Peyer's patch (tissue), 4 donors: ENCODE measurements around the gene ETS2. TPM values are rescaled to one million over a fixed set of nuclear protein-coding genes. Genes with fewer than 3 reads are reported as not detected.

ENCODE experiments used
- DNase-seq, 3 donors: peaks; one replicate each; pipeline ENCODE4 v3.0.0-alpha.2; 2017 to 2019
- H3K27ac ChIP-seq, 4 donors: fragments of 200-600 bp; sonication (generic); one replicate each; pipeline ENCODE4 v1.5.1; 2016 to 2019
- H3K27me3 ChIP-seq, 2 donors: fragments of 200-600 bp; sonication (generic); one replicate each; pipeline ENCODE4 v1.5.1; 2019
- H3K36me3 ChIP-seq, 3 donors: fragments of 200-600 bp; sonication (generic); one replicate each; pipeline ENCODE4 v1.5.1; 2016 to 2019
- H3K4me1 ChIP-seq, 4 donors: fragments of 200-600 bp; sonication (generic); one replicate each; pipeline ENCODE4 v1.5.1; 2016 to 2019
- H3K4me3 ChIP-seq, 4 donors: fragments of 200-600 bp; sonication (generic); 1 replicate in 3 of 4; 2 replicates in 1 of 4; pipeline ENCODE4 v1.5.1; 2016 to 2019; ENCODE audit warnings: mild to moderate bottlenecking in 1 of 4
- H3K9me3 ChIP-seq, 4 donors: fragments of 200-600 bp; sonication (generic); one replicate each; pipeline ENCODE4 v1.5.1; 2016 to 2019; ENCODE audit warnings: mild to moderate bottlenecking in 1 of 4
- POLR2A ChIP-seq, 2 donors: fragments of 450-650 bp; IDR thresholded peaks; one replicate each; pipeline ENCODE4 v1.5.1; 2017; ENCODE audit warnings: antibody characterized with exemption in 2 of 2, mild to moderate bottlenecking in 2 of 2, moderate library complexity in 2 of 2
- total RNA-seq, 4 donors: library from RNA; depleted of rRNA; stranded (reverse); fragments of >200 nt; gene quantifications; one replicate each; pipeline ENCODE4 v1.1.0, GENCODE V29; 2016
- TF ChIP-seq, protein P1 (sequence below), 6 experiments: fragments of 450-650 bp in 4 of 6; fragments of 200-600 bp in 2 of 6; sonication (generic) in 1 of 6; IDR thresholded peaks; one replicate each; pipeline ENCODE4 v1.5.1; 2017 to 2019; ENCODE audit warnings: antibody characterized with exemption in 6 of 6, mild to moderate bottlenecking in 3 of 6, moderate library complexity in 1 of 6

Gene ETS2
- total RNA-seq, 4 donors from 2014 or later: 127 to 186 (median 147) TPM

DNA sequence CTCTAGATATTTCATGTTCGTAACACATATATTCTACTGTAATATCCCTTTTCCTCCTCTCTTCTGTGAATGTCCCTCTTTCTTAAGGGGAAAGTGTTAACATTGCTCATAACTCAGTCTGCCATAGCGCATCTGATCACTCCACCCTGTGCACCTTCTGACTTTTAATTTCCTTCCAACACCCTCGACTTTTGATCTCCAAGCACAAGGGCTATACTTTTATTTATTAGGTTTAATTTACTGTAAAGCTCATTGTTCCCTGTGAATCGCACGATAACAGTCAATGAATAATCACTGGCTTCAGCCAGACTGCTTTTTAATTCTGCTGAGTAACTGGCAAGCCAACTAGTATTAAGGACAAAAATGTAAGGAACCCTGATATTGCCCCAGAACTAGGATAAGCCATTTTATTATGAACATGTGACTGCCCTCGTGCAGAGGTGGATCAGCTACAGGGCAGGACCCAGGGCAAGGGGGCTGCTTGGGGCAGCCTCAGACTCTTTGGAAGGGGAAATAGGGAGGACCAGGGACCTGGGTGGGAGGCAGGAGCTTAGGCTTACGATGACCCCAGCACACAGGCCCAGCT, 2.6 kb upstream of the ETS2 start:
- Histone ChIP-seq H3K27me3 (no peaks in the 10 kb centered on the region), H3K4me3 (peak overlapping the region in 1 of 4 donors; percentile 87), H3K36me3 (peaks cover 0 to 4% (median 0%) of the 10 kb centered on the region in 3 donors), H3K9me3 (no peaks in the 10 kb centered on the region), H3K27ac (peak overlapping the region in 3 of 4 donors; percentile 96 to 98 (median 98)), H3K4me1 (peaks cover 0 to 14% (median 3%) of the 10 kb centered on the region in 4 donors)
- TF ChIP-seq POLR2A (IDR thresholded peaks at IDR 0.05): peak in 1 of 2 donors; percentile 17
- TF ChIP-seq, protein P1, sequence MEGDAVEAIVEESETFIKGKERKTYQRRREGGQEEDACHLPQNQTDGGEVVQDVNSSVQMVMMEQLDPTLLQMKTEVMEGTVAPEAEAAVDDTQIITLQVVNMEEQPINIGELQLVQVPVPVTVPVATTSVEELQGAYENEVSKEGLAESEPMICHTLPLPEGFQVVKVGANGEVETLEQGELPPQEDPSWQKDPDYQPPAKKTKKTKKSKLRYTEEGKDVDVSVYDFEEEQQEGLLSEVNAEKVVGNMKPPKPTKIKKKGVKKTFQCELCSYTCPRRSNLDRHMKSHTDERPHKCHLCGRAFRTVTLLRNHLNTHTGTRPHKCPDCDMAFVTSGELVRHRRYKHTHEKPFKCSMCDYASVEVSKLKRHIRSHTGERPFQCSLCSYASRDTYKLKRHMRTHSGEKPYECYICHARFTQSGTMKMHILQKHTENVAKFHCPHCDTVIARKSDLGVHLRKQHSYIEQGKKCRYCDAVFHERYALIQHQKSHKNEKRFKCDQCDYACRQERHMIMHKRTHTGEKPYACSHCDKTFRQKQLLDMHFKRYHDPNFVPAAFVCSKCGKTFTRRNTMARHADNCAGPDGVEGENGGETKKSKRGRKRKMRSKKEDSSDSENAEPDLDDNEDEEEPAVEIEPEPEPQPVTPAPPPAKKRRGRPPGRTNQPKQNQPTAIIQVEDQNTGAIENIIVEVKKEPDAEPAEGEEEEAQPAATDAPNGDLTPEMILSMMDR (IDR thresholded peaks at IDR 0.05): no peak
- no peak for DNase-seq

DNA sequence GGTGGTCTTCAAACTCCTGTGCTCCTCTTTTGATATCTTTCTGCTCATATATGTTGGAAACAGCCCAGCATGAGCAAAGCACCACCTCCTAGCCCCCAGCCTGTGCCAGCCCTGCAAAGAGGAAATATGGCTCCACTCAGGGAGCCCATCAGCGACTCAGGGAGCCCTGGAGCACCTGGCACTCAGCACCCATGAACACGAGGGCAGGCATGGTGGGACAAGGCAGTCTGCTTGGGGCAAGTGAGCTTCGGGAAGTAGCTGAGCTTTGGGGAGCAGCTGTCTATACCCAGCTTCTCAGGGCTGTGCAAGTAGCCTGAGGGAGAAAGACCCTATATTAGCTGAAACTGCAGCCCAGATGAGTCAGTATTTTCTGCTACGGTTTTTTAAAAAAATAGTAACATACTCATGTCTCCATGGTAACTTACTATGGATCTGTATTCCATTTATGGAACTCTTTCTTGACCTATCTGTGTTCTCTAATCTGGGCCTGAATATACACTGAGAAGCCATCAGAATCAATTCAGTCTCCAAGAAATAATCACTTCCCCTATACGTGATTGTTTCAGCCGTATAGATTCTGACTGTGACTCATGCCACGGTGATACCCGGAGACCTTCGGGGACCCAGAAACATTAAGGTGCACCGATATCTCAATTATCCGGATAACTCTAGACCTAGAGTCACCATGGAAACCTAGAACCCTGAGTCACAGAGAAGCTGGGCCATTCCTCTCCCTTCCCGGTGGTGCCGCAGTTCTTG, 1.5 kb upstream of the ETS2 start:
- no peaks in the 10 kb centered on the region for H3K27me3 ChIP-seq
- peak in 1 of 3 donors; percentile 61 for DNase-seq
- peak overlapping the region in 3 of 4 donors; percentile 86 to 98 (median 87) for H3K4me3 ChIP-seq
- H3K9me3 ChIP-seq: no peaks in the 10 kb centered on the region
- H3K4me1 ChIP-seq: peaks cover 0 to 12% (median 3%) of the 10 kb centered on the region in 4 donors
- peaks cover 0 to 6% (median 0%) of the 10 kb centered on the region in 3 donors for H3K36me3 ChIP-seq
- TF ChIP-seq POLR2A (IDR thresholded peaks at IDR 0.05): no peak
- TF ChIP-seq, protein P1 (IDR thresholded peaks at IDR 0.05): peak in 1 of 6 experiments; percentile 27
- peak overlapping the region; percentile 85 to 98 (median 97) for H3K27ac ChIP-seq

DNA sequence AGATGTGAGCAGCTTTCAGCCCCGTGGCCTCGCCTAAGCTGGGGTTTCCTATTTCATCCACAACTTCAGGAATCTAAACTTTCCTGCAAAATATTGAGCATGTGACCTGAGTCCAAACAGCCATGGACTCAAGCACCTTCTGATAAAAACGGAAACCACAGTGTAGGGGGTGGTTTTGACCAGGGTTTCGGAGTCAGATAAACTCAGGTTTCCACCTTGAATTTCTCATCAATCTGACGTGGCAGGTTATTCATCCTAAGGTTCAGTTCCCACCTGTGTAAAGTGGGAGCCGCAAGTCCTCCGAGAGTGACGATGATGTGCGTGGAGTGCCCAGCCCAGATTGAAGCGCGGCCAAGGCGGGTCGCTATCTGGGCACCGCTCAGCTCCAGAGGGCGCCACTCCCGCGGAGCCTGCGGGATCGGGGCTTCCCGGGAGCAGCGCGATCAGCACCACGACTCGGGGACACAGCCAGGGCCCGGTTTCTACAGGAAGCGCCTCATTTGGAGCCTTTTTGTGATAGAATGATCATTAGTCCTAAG, 871 bp upstream of the ETS2 start:
- DNase-seq: peak; percentile 48 to 89 (median 86)
- Histone ChIP-seq H3K4me3 (peak overlapping the region; percentile 86 to 98 (median 88)), H3K9me3 (no peaks in the 10 kb centered on the region), H3K27me3 (no peaks in the 10 kb centered on the region), H3K4me1 (peaks cover 0 to 14% (median 3%) of the 10 kb centered on the region in 4 donors), H3K36me3 (peaks cover 0 to 13% (median 0%) of the 10 kb centered on the region in 3 donors), H3K27ac (peak overlapping the region; percentile 85 to 98 (median 97))
- TF ChIP-seq, protein P1 (IDR thresholded peaks at IDR 0.05): peak in 4 of 6 experiments; percentile 32 to 53 (median 52)
- no peak for TF ChIP-seq POLR2A (IDR thresholded peaks at IDR 0.05)

DNA sequence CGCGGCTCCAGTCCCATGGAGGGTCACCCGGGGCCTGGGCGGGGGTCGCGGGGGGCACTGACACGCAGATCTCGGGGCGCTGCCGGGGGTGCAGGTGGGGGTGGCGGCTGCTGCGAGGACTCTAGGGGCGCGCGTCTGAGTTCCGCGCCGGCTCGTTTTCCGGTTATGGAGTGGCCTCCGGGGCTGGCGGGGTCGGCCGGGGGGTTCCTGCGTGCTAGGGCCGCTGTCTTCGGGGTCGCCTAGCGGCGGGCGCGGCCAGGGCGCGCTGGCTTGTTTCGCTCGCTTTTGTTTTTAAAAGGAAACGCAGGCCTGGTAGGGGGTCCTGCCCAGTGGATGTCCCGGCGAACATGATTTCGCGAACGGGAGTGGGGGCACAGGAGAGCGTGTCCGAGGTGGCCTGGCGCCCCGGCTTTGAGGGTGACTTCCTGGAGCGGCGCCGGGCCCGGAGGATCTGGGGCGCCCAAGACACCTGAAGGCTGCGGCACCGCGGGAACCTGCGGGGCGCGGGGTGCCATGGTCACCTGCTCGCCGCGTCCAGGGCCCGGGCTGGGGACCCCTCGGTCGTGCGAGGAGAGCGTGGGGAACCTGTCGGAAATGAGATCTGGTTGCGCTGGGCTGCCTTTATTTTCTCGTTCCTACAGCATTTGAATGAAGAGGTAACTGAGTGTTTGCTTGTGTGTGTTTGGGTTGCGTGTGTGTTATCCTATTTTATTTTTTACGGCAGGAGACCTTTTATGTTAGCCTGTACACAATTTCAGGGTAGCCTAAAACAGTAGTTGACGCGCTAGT, 618 bp downstream of the ETS2 start:
- Histone ChIP-seq H3K36me3 (peaks cover 0 to 28% (median 0%) of the 10 kb centered on the region in 3 donors), H3K27ac (peak overlapping the region; percentile 85 to 98 (median 97)), H3K4me3 (peak overlapping the region; percentile 86 to 98 (median 88)), H3K27me3 (no peaks in the 10 kb centered on the region), H3K4me1 (peaks cover 0 to 23% (median 3%) of the 10 kb centered on the region in 4 donors), H3K9me3 (no peaks in the 10 kb centered on the region)
- peak in 1 of 3 donors; percentile 68 for DNase-seq
- TF ChIP-seq POLR2A (IDR thresholded peaks at IDR 0.05): no peak
- TF ChIP-seq, protein P1 (IDR thresholded peaks at IDR 0.05): peak in 1 of 6 experiments; percentile 6

DNA sequence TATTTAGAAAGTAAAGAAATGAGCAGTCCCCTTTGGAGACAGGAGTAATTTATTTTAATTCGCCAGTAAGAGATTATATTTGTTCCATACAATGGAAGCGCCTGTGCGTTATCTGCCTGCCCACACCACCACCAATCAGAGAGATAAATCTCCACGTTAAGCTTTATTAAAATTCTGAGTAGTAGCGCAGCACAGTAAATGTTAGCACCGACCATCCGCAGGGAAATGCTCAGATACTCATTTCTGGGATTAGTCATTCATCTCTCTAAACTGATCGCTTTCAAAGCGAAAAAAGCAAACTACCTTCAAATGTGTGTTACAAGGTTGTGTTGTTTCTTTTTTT, 1.2 kb downstream of the ETS2 start:
- Histone ChIP-seq H3K4me3 (peak overlapping the region; percentile 86 to 98 (median 88)), H3K4me1 (peaks cover 0 to 18% (median 3%) of the 10 kb centered on the region in 4 donors), H3K36me3 (peaks cover 0 to 32% (median 0%) of the 10 kb centered on the region in 3 donors), H3K27me3 (no peaks in the 10 kb centered on the region), H3K27ac (peak overlapping the region; percentile 85 to 98 (median 97)), H3K9me3 (no peaks in the 10 kb centered on the region)
- TF ChIP-seq, protein P1 (IDR thresholded peaks at IDR 0.05): no peak
- peak; percentile 15 to 17 for TF ChIP-seq POLR2A (IDR thresholded peaks at IDR 0.05)
- DNase-seq: no peak
